GM12892 (cell line): ENCODE results near the gene C2orf76.
"Not testable (repeated sequence)": the region's sequence is repeated elsewhere in the genome, so short reads cannot be mapped to it uniquely, and the experiment has no call there.

ENCODE experiments used
- POLR2A ChIP-seq: IDR thresholded peaks from 2 replicates; pipeline ENCODE4 v1.6.1; 2011; ENCODE audit warnings: low read depth, low read length, control low read depth
- POLR2AphosphoS5 ChIP-seq: IDR thresholded peaks from 2 replicates; pipeline ENCODE4 v1.6.1; 2011; ENCODE audit warnings: low read depth, low read length, control low read depth

DNA sequence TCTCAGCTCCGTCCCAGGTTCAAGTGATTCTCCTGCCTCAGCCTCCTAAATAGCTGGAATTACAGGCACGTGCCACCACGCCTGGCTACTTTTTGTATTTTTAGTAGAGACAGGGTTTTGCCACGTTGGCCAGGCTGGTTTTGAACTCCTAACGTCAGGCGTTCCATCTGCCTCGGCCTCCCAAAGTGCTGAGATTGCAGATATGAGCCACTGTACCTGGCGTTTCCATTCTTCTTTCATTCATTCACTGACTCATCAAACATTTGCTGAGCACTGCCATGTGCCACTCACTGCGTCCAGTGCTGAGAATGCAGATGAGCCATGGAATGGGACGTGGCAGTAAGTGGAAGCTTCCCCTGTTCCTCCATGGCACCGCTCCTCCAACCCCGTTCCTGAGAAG is 37.0 kb upstream of the C2orf76 start:
- TF ChIP-seq POLR2A, POLR2AphosphoS5: not testable (repeated sequence)
